Panc1 (cell line): ENCODE data around the gene CEP44. TPM values are rescaled to one million over a fixed set of nuclear protein-coding genes. Genes with fewer than 3 reads are reported as not detected.
A peak's percentile ranks its signal among the peaks of the same experiment; 100 is the strongest.

ENCODE experiments used
- ATAC-seq: fragments of 200-7000 bp; cut with Tn5 transposase; 2 replicates; pipeline ENCODE4 v1.9.1; 2020; ENCODE audit warnings: mild to moderate bottlenecking, moderate library complexity
- Bru-seq: library from RNA; stranded (reverse); fragments of 400-500 nt; gene quantifications from one replicate; lab custom pipeline; 2021; lab: Mats Ljungman, UMichigan
- BruChase-seq, 2 experiments: library from RNA; stranded (reverse); fragments of 400-500 nt; gene quantifications; one replicate each; lab custom pipeline; 2021; lab: Mats Ljungman, UMichigan
- BruUV-seq: library from RNA; stranded (reverse); fragments of 400-500 nt; replicated peaks from 2 replicates; lab custom pipeline; 2021; lab: Mats Ljungman, UMichigan
- CTCF ChIA-PET: fragments of 300-600 bp; sonication (Branson Sonifier 250); formaldehyde crosslinking; loops from one replicate; lab custom pipeline; 2022; ENCODE audit warnings: antibody characterized with exemption; lab: Charles Lee
- POLR2A ChIA-PET: fragments of 300-600 bp; sonication (Branson Sonifier 250); formaldehyde crosslinking; loops from one replicate; lab custom pipeline; 2022; ENCODE audit warnings: antibody characterized with exemption; lab: Charles Lee
- DNase-seq: peaks from one replicate; pipeline ENCODE4 v3.0.0-alpha.2; 2010; ENCODE audit warnings: low read depth, low spot score
- H3K27ac ChIP-seq: 2 replicates; pipeline ENCODE4 v1.5.1; 2011; ENCODE audit warnings: mild to moderate bottlenecking, low read length, inconsistent platforms
- H3K27me3 ChIP-seq: fragments of 200-500 bp; sonication (Bioruptor generic); 2 replicates; pipeline ENCODE4 v1.6.0; 2014; ENCODE audit warnings: low read length, inconsistent platforms; ENCODE audit not compliant: control insufficient read depth, insufficient read depth
- H3K36me3 ChIP-seq: fragments of 200-500 bp; sonication (Bioruptor generic); 2 replicates; pipeline ENCODE4 v1.5.1; 2014; ENCODE audit warnings: inconsistent platforms, mild to moderate bottlenecking, low read length, moderate library complexity; ENCODE audit not compliant: control insufficient read depth, insufficient read depth
- H3K4me1 ChIP-seq: 2 replicates; pipeline ENCODE4 v1.5.1; 2011; ENCODE audit warnings: inconsistent platforms, mild to moderate bottlenecking, low read length, moderate library complexity; ENCODE audit not compliant: control insufficient read depth, insufficient read depth
- H3K4me3 ChIP-seq, 2 experiments: 2 replicates each; pipeline ENCODE4 v1.5.1; 2011 to 2012; ENCODE audit warnings: low read depth in 2 of 2, low read length in 2 of 2, mild to moderate bottlenecking in 2 of 2, inconsistent platforms in 1 of 2, moderate library complexity in 1 of 2
- H3K9me3 ChIP-seq: fragments of 200-500 bp; sonication (Bioruptor generic); 2 replicates; pipeline ENCODE4 v1.5.1; 2014; ENCODE audit warnings: low read depth, mild to moderate bottlenecking, inconsistent platforms, low read length, moderate library complexity; ENCODE audit not compliant: control insufficient read depth, insufficient read depth
- CTCF ChIP-seq: fragments of 450-650 bp; IDR thresholded peaks from 2 replicates; pipeline ENCODE4 v1.5.1; 2017; ENCODE audit warnings: mild to moderate bottlenecking
- POLR2AphosphoS5 ChIP-seq: IDR thresholded peaks from 2 replicates; pipeline ENCODE4 v1.6.1; 2012; ENCODE audit warnings: mild to moderate bottlenecking, low read depth, low read length, moderate library complexity
- REST ChIP-seq, 2 experiments: IDR thresholded peaks; 2 replicates each; pipeline ENCODE4 v1.6.1; 2011 to 2012; ENCODE audit warnings: low read depth in 2 of 2, control low read depth in 1 of 2, low read length in 1 of 2, mild to moderate bottlenecking in 1 of 2, moderate library complexity in 1 of 2; ENCODE audit not compliant: insufficient read depth in 1 of 2
- SIN3A ChIP-seq: IDR thresholded peaks from 2 replicates; pipeline ENCODE4 v1.6.1; 2012; ENCODE audit warnings: low read depth, mild to moderate bottlenecking, low read length, moderate library complexity, borderline replicate concordance; ENCODE audit not compliant: insufficient read depth
- TCF7L2 ChIP-seq: IDR thresholded peaks from 2 replicates; pipeline ENCODE4 v1.6.1; 2011; ENCODE audit warnings: mild to moderate bottlenecking, low read depth, low read length, inconsistent platforms
- in situ Hi-C: cut with HindIII; loops from 2 replicates; pipeline ENCODE4 v1.10.0; 2016; ENCODE audit warnings: low sequenced_read_pairs, low pct_unique_long_range_greater_than_20kb
- intact Hi-C: fragments of 100-400 bp; cut with micrococcal nuclease; formaldehyde crosslinking; loops from one replicate; pipeline ENCODE4 v1.10.0; 2022; ENCODE audit not compliant: unreplicated experiment
- long read RNA-seq: library from polyadenylated mRNA; unstranded; transcript quantifications from one replicate; pipeline ENCODE4 v2.0.0, GENCODE V29; 2021; ENCODE audit not compliant: unreplicated experiment
- polyA plus RNA-seq: library from polyadenylated mRNA; unstranded; fragments of >200 nt; gene quantifications from one replicate; pipeline ENCODE4 v1.2.1, GENCODE V29; 2012; ENCODE audit warnings: missing spikeins; ENCODE audit not compliant: insufficient read length
- total RNA-seq: library from RNA; stranded (reverse); gene quantifications from one replicate; pipeline ENCODE4 v1.2.1, GENCODE V29; 2021; ENCODE audit not compliant: unreplicated experiment

Gene CEP44
- total RNA-seq (9.8 TPM), Bru-seq, nascent RNA (percentile 59 among the genes with signal in this experiment), BruChase-seq, experiment 1, labeled RNA remaining after a 2-hour chase (percentile 66 among the genes with signal in this experiment), BruChase-seq, experiment 2, labeled RNA remaining after a 6-hour chase (percentile 66 among the genes with signal in this experiment)
- 2.1 TPM for polyA plus RNA-seq
- long read RNA-seq, full-length matches to known transcripts, result 5 of 21 reads
- long read RNA-seq, partial matches to known transcripts, result 9 of 21 reads
- long read RNA-seq, other reads (novel, unspliced or antisense), result 7 of 21 reads

- peak within 1 kb of the TSS; percentile 96 for H3K27ac ChIP-seq
- H3K36me3 ChIP-seq, result peaks cover 6% of the 10 kb centered on the region
- ATAC-seq, result peak; percentile 89
- peaks cover 5% of the 10 kb centered on the region; the same call in 1 of the 2 replicates for H3K4me1 ChIP-seq
- no peaks in the 10 kb centered on the region for H3K27me3 ChIP-seq
- no TSS peak for BruUV-seq
- H3K9me3 ChIP-seq, result no peaks in the 10 kb centered on the region
- intact Hi-C loops (no loop called here), in situ Hi-C loops (no loop called here)
- DNase-seq, result peak; percentile 75
- CTCF ChIA-PET, result no interaction called here
- POLR2A ChIA-PET, result interaction anchor here (0.5 kb wide), 1 partner anchor 914 kb away, joined by 4 read pairs; no protein-coding TSS in a partner anchor
- no peak for TF ChIP-seq CTCF
- TF ChIP-seq TCF7L2, result peak; percentile 97
- TF ChIP-seq POLR2AphosphoS5, result peak; percentile 59; the same call in 1 of the 2 replicates
- no peak for TF ChIP-seq SIN3A
- H3K4me3 ChIP-seq, result peak within 1 kb of the TSS; percentile 84 to 96
These were observed at the start of gene CEP44, which contains the start of gene FBXO8 for GRCh38 chr4:174283507-174284471. Gene CEP44 (plus strand): TSS chr4:174283911. CDS start chr4:174299122, 15,211 bp downstream. Gene FBXO8 (minus strand): TSS chr4:174283667. CDS start chr4:174263092, 20,575 bp downstream.

- DNase-seq (no peak), ATAC-seq (no peak)
- in situ Hi-C loops (no loop called here), intact Hi-C loops (no loop called here)
- no TSS peak for BruUV-seq
- Histone ChIP-seq H3K27me3 (no peaks in the 10 kb centered on the region), H3K27ac (no peak overlapping the region), H3K9me3 (no peaks in the 10 kb centered on the region), H3K36me3 (no peaks in the 10 kb centered on the region), H3K4me1 (no peaks in the 10 kb centered on the region), H3K4me3 (no peak overlapping the region)
- no peak for TF ChIP-seq SIN3A
- TF ChIP-seq POLR2AphosphoS5, result no peak
- TF ChIP-seq CTCF, result no peak
- no peak for TF ChIP-seq REST (IDR thresholded peaks at IDR 0.05; ENCODE audit: insufficient read depth in 1 of 2, low read depth in 2 of 2, low read length in 1 of 2)
- TF ChIP-seq TCF7L2, result no peak
- CTCF ChIA-PET, result no interaction called here
- POLR2A ChIA-PET, result no interaction called here
These were observed 47.4 kb upstream of the CEP44 start for GRCh38 chr4:174236359-174236758.
